GM23338 (cell line): ENCODE data around the gene CRADD.

Experiments
- CREB1 ChIP-seq: fragments of 250-450 bp; sonication (Bioruptor Pico); IDR thresholded peaks from 2 replicates; pipeline ENCODE4 v1.5.0; 2020; ENCODE audit warnings: low read depth, mild to moderate bottlenecking, moderate library complexity
- EZH2 ChIP-seq: fragments of 200-600 bp; sonication (generic); IDR thresholded peaks from one replicate; pipeline ENCODE4 v1.8.0; 2017; ENCODE audit warnings: antibody characterized with exemption, mild to moderate bottlenecking, low read depth; ENCODE audit not compliant: unreplicated experiment
- EZH2phosphoT487 ChIP-seq: fragments of 200-600 bp; sonication (generic); IDR thresholded peaks from one replicate; pipeline ENCODE4 v1.8.1; 2018; ENCODE audit warnings: antibody characterized with exemption; ENCODE audit not compliant: unreplicated experiment
- JUNB ChIP-seq: IDR thresholded peaks from one replicate; pipeline ENCODE4 v1.6.1; 2016; ENCODE audit warnings: antibody characterized with exemption; ENCODE audit not compliant: unreplicated experiment
- NANOG ChIP-seq: IDR thresholded peaks from 2 replicates; pipeline ENCODE4 v1.6.1; 2016; ENCODE audit warnings: antibody characterized with exemption, borderline replicate concordance
- POLR2AphosphoS5 ChIP-seq: IDR thresholded peaks from 2 replicates; pipeline ENCODE4 v1.6.1; 2016; ENCODE audit warnings: antibody characterized with exemption, low read depth
- STAT1 ChIP-seq: IDR thresholded peaks from one replicate; pipeline ENCODE4 v1.6.1; 2016; ENCODE audit warnings: antibody characterized with exemption; ENCODE audit not compliant: unreplicated experiment
- ZNF114 ChIP-seq: fragments of 250-450 bp; sonication (Bioruptor Pico); IDR thresholded peaks from 2 replicates; pipeline ENCODE4 v1.5.0; 2020; ENCODE audit warnings: mild to moderate bottlenecking, moderate library complexity
- ZNF331 ChIP-seq: fragments of 250-450 bp; sonication (Bioruptor Pico); IDR thresholded peaks from 2 replicates; pipeline ENCODE4 v1.5.0; 2020; ENCODE audit warnings: low read depth, mild to moderate bottlenecking, moderate library complexity
- TF ChIP-seq, protein P1 (sequence below), 2 experiments: fragments of 200-600 bp in 1 of 2; sonication (generic) in 1 of 2; conservative IDR thresholded peaks; 2 replicates each; pipeline versions ENCODE4 v1.5.1 to v1.6.1; 2016 to 2017; ENCODE audit warnings: antibody characterized with exemption in 2 of 2, low read depth in 2 of 2, mild to moderate bottlenecking in 2 of 2, moderate library complexity in 1 of 2
- TF ChIP-seq, protein P2 (sequence below): IDR thresholded peaks from one replicate; pipeline ENCODE4 v1.6.1; 2018; ENCODE audit warnings: antibody characterized with exemption; ENCODE audit not compliant: unreplicated experiment
- TF ChIP-seq, protein P3 (sequence below): IDR thresholded peaks from 2 replicates; pipeline ENCODE4 v1.6.1; 2016; ENCODE audit warnings: antibody characterized with exemption
- TF ChIP-seq, protein P4 (sequence below): fragments of 250-450 bp; sonication (Bioruptor Pico); IDR thresholded peaks from 2 replicates; pipeline ENCODE4 v1.5.0; 2020; ENCODE audit warnings: mild to moderate bottlenecking, moderate library complexity

DNA sequence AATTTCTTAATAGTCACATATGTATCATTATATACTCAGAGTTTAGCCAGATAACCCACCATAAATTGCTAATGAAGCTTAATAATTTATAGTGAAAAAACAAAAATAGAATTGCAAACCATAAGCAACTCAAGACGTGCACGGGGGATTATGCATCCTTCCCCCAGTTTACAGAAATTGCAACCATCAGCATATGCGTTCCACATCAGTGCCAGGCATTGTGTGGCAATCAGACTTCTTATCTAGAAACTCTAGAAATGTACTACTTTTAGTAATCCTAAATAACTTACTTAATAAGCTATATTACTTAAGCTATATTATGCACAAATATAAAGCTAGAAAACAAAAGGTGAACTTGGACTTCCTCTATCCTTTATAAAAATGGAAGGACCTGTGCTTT is 115.8 kb downstream of the CRADD start:
- no peak for TF ChIP-seq POLR2AphosphoS5
- TF ChIP-seq EZH2phosphoT487 = no peak
- TF ChIP-seq, protein P1, sequence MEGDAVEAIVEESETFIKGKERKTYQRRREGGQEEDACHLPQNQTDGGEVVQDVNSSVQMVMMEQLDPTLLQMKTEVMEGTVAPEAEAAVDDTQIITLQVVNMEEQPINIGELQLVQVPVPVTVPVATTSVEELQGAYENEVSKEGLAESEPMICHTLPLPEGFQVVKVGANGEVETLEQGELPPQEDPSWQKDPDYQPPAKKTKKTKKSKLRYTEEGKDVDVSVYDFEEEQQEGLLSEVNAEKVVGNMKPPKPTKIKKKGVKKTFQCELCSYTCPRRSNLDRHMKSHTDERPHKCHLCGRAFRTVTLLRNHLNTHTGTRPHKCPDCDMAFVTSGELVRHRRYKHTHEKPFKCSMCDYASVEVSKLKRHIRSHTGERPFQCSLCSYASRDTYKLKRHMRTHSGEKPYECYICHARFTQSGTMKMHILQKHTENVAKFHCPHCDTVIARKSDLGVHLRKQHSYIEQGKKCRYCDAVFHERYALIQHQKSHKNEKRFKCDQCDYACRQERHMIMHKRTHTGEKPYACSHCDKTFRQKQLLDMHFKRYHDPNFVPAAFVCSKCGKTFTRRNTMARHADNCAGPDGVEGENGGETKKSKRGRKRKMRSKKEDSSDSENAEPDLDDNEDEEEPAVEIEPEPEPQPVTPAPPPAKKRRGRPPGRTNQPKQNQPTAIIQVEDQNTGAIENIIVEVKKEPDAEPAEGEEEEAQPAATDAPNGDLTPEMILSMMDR (conservative IDR thresholded peaks at IDR 0.05; ENCODE audit: low read depth in 2 of 2) = no peak
- TF ChIP-seq EZH2 = no peak
- TF ChIP-seq CREB1 (CRISPR knock-in tag) = no peak
- TF ChIP-seq, protein P2, sequence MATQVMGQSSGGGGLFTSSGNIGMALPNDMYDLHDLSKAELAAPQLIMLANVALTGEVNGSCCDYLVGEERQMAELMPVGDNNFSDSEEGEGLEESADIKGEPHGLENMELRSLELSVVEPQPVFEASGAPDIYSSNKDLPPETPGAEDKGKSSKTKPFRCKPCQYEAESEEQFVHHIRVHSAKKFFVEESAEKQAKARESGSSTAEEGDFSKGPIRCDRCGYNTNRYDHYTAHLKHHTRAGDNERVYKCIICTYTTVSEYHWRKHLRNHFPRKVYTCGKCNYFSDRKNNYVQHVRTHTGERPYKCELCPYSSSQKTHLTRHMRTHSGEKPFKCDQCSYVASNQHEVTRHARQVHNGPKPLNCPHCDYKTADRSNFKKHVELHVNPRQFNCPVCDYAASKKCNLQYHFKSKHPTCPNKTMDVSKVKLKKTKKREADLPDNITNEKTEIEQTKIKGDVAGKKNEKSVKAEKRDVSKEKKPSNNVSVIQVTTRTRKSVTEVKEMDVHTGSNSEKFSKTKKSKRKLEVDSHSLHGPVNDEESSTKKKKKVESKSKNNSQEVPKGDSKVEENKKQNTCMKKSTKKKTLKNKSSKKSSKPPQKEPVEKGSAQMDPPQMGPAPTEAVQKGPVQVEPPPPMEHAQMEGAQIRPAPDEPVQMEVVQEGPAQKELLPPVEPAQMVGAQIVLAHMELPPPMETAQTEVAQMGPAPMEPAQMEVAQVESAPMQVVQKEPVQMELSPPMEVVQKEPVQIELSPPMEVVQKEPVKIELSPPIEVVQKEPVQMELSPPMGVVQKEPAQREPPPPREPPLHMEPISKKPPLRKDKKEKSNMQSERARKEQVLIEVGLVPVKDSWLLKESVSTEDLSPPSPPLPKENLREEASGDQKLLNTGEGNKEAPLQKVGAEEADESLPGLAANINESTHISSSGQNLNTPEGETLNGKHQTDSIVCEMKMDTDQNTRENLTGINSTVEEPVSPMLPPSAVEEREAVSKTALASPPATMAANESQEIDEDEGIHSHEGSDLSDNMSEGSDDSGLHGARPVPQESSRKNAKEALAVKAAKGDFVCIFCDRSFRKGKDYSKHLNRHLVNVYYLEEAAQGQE = no peak
- TF ChIP-seq JUNB = no peak
- TF ChIP-seq, protein P3, sequence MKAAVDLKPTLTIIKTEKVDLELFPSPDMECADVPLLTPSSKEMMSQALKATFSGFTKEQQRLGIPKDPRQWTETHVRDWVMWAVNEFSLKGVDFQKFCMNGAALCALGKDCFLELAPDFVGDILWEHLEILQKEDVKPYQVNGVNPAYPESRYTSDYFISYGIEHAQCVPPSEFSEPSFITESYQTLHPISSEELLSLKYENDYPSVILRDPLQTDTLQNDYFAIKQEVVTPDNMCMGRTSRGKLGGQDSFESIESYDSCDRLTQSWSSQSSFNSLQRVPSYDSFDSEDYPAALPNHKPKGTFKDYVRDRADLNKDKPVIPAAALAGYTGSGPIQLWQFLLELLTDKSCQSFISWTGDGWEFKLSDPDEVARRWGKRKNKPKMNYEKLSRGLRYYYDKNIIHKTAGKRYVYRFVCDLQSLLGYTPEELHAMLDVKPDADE = no peak
- TF ChIP-seq STAT1 = no peak
- TF ChIP-seq ZNF114 = no peak
- no peak for TF ChIP-seq NANOG
- TF ChIP-seq ZNF331 = no peak
- TF ChIP-seq, protein P4, sequence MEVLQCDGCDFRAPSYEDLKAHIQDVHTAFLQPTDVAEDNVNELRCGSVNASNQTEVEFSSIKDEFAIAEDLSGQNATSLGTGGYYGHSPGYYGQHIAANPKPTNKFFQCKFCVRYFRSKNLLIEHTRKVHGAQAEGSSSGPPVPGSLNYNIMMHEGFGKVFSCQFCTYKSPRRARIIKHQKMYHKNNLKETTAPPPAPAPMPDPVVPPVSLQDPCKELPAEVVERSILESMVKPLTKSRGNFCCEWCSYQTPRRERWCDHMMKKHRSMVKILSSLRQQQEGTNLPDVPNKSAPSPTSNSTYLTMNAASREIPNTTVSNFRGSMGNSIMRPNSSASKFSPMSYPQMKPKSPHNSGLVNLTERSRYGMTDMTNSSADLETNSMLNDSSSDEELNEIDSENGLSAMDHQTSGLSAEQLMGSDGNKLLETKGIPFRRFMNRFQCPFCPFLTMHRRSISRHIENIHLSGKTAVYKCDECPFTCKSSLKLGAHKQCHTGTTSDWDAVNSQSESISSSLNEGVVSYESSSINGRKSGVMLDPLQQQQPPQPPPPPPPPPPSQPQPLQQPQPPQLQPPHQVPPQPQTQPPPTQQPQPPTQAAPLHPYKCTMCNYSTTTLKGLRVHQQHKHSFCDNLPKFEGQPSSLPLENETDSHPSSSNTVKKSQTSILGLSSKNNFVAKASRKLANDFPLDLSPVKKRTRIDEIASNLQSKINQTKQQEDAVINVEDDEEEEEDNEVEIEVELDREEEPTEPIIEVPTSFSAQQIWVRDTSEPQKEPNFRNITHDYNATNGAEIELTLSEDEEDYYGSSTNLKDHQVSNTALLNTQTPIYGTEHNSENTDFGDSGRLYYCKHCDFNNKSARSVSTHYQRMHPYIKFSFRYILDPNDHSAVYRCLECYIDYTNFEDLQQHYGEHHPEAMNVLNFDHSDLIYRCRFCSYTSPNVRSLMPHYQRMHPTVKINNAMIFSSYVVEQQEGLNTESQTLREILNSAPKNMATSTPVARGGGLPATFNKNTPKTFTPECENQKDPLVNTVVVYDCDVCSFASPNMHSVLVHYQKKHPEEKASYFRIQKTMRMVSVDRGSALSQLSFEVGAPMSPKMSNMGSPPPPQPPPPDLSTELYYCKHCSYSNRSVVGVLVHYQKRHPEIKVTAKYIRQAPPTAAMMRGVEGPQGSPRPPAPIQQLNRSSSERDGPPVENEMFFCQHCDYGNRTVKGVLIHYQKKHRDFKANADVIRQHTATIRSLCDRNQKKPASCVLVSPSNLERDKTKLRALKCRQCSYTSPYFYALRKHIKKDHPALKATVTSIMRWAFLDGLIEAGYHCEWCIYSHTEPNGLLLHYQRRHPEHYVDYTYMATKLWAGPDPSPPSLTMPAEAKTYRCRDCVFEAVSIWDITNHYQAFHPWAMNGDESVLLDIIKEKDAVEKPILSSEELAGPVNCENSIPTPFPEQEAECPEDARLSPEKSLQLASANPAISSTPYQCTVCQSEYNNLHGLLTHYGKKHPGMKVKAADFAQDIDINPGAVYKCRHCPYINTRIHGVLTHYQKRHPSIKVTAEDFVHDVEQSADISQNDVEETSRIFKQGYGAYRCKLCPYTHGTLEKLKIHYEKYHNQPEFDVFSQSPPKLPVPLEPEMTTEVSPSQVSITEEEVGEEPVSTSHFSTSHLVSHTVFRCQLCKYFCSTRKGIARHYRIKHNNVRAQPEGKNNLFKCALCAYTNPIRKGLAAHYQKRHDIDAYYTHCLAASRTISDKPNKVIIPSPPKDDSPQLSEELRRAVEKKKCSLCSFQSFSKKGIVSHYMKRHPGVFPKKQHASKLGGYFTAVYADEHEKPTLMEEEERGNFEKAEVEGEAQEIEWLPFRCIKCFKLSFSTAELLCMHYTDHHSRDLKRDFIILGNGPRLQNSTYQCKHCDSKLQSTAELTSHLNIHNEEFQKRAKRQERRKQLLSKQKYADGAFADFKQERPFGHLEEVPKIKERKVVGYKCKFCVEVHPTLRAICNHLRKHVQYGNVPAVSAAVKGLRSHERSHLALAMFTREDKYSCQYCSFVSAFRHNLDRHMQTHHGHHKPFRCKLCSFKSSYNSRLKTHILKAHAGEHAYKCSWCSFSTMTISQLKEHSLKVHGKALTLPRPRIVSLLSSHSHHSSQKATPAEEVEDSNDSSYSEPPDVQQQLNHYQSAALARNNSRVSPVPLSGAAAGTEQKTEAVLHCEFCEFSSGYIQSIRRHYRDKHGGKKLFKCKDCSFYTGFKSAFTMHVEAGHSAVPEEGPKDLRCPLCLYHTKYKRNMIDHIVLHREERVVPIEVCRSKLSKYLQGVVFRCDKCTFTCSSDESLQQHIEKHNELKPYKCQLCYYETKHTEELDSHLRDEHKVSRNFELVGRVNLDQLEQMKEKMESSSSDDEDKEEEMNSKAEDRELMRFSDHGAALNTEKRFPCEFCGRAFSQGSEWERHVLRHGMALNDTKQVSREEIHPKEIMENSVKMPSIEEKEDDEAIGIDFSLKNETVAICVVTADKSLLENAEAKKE (CRISPR knock-in tag) = no peak
